Smooth muscle cell (in vitro differentiated cells): ENCODE measurements around the gene PCSK7. TPM values are rescaled to one million over a fixed set of nuclear protein-coding genes. Genes with fewer than 3 reads are reported as not detected.

Source experiments
- DNase-seq: peaks from one replicate; lab custom pipeline; 2025; ENCODE audit not compliant: unreplicated experiment; lab: John Stamatoyannopoulos, UW
- H2AFZ ChIP-seq: fragments of 200-600 bp; sonication (generic); 2 replicates; pipeline ENCODE4 v1.6.0; 2016; ENCODE audit warnings: antibody characterized with exemption, low read depth, mild to moderate bottlenecking
- H3F3A ChIP-seq: fragments of 200-600 bp; sonication (generic); 2 replicates; pipeline ENCODE4 v1.6.0; 2017; ENCODE audit warnings: antibody characterized with exemption, low read depth
- H3K27ac ChIP-seq: fragments of 200-600 bp; sonication (generic); 2 replicates; pipeline ENCODE4 v1.5.1; 2016; ENCODE audit warnings: low read depth, mild to moderate bottlenecking
- H3K27me3 ChIP-seq: fragments of 200-600 bp; sonication (generic); 2 replicates; pipeline ENCODE4 v1.6.1; 2016; ENCODE audit warnings: low read depth, mild to moderate bottlenecking
- H3K36me3 ChIP-seq: fragments of 200-600 bp; sonication (generic); 2 replicates; pipeline ENCODE4 v1.5.1; 2016; ENCODE audit warnings: low read depth
- H3K4me1 ChIP-seq: fragments of 200-600 bp; sonication (generic); 2 replicates; pipeline ENCODE4 v1.5.1; 2016; ENCODE audit warnings: low read depth
- H3K4me2 ChIP-seq: fragments of 200-600 bp; sonication (generic); 2 replicates; pipeline ENCODE4 v1.6.0; 2016; ENCODE audit warnings: mild to moderate bottlenecking
- H3K4me3 ChIP-seq: fragments of 200-600 bp; sonication (generic); 2 replicates; pipeline ENCODE4 v1.5.1; 2016; ENCODE audit warnings: mild to moderate bottlenecking
- H3K79me2 ChIP-seq: fragments of 200-600 bp; sonication (generic); 2 replicates; pipeline ENCODE4 v1.6.0; 2016; ENCODE audit warnings: low read depth, mild to moderate bottlenecking
- H3K9ac ChIP-seq: fragments of 200-600 bp; sonication (generic); 2 replicates; pipeline ENCODE4 v1.6.0; 2016; ENCODE audit warnings: low read depth
- H3K9me3 ChIP-seq: fragments of 200-600 bp; sonication (generic); replicated peaks from 2 replicates; pipeline ENCODE4 v1.5.1; 2016; ENCODE audit warnings: low read depth
- H4K20me1 ChIP-seq: fragments of 200-600 bp; sonication (generic); 2 replicates; pipeline ENCODE4 v1.6.0; 2016; ENCODE audit warnings: low read depth
- CTCF ChIP-seq: fragments of 200-600 bp; sonication (generic); IDR thresholded peaks from 2 replicates; pipeline ENCODE4 v1.5.1; 2017; ENCODE audit warnings: borderline replicate concordance, mild to moderate bottlenecking, antibody characterized with exemption; ENCODE audit not compliant: insufficient read depth, poor library complexity, severe bottlenecking
- WGBS: methylation state at CpG from one replicate; pipeline ENCODE4 v1.1.7; 2016; ENCODE audit warnings: low lambda C conversion rate; 5-methylcytosine and 5-hydroxymethylcytosine counted together
- polyA plus RNA-seq: library from polyadenylated mRNA; unstranded; fragments of >200 nt; fragmentation: Nextera tagmentation; extraction: Ambion mirVana; gene quantifications from 2 replicates; pipeline ENCODE4 v1.2.1, GENCODE V29; 2016
- total RNA-seq: library from RNA; depleted of rRNA; stranded (reverse); fragments of >200 nt; gene quantifications from 2 replicates; pipeline ENCODE4 v1.2.3, GENCODE V29; 2014

Gene PCSK7
- total and polyA plus RNA-seq, 2 experiments from 2014 or later, result 20.8 to 23.5 TPM

- Histone ChIP-seq H3K4me1 (no peaks in the 10 kb centered on the region), H3K9ac (no peak overlapping the region)
- 95% methylated on average over 9 of the region's 9 CpGs for WGBS
These were observed 11.3 kb downstream of the PCSK7 start for GRCh38 chr11:117220568-117220967.

DNA sequence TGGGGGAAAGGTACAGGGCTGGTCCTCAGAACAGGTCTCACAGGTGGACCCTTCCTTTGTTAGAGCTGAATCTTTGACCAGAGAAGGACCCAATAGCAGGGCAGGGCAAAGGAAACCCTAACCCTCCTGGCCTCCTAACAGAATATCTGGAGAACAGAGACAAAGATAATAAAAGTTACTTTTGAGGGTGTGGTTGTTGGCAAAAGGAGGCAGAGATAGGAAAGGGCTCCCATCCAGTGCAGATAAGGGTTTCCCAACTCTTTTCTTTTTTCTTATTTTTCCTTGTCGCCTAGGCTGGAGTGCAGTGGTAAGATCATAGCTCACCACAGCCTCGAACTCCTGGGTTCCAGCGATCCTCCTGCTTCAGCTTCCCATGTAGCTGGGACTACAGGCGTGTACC, 11.9 kb downstream of the PCSK7 start:
- TF ChIP-seq CTCF, result no peak
- Histone ChIP-seq H3K79me2 (no peaks in the 10 kb centered on the region), H3K9ac (no peak overlapping the region), H4K20me1 (no peaks in the 10 kb centered on the region), H3K9me3 (no peaks in the 10 kb centered on the region), H3K4me1 (no peaks in the 10 kb centered on the region), H3K4me3 (no peak overlapping the region), H2AFZ (no peak overlapping the region), H3K27me3 (no peaks in the 10 kb centered on the region), H3K27ac (no peak overlapping the region), H3K4me2 (no peak overlapping the region), H3K36me3 (no peaks in the 10 kb centered on the region), H3F3A (peaks cover 10% of the 10 kb centered on the region)
- WGBS, result 95% methylated on average over 4 of the region's 4 CpGs
- DNase-seq, result no peak

More at GRCh38 chr11:117220568-117220967, 11.3 kb downstream of the PCSK7 start:
- no peaks in the 10 kb centered on the region for H3K79me2 ChIP-seq
- H3K9me3 ChIP-seq, result no peaks in the 10 kb centered on the region
- no peaks in the 10 kb centered on the region for H3K27me3 ChIP-seq
- H3K4me3 ChIP-seq, result no peak overlapping the region
- TF ChIP-seq CTCF, result no peak
- peaks cover 10% of the 10 kb centered on the region for H3F3A ChIP-seq
- H3K36me3 ChIP-seq, result no peaks in the 10 kb centered on the region
- H3K4me2 ChIP-seq, result no peak overlapping the region
- no peak overlapping the region for H2AFZ ChIP-seq
- DNase-seq, result no peak
- H4K20me1 ChIP-seq, result no peaks in the 10 kb centered on the region
- H3K27ac ChIP-seq, result no peak overlapping the region

- no peaks in the 10 kb centered on the region for H3K79me2 ChIP-seq
- H3K4me2 ChIP-seq, result no peak overlapping the region
- no peaks in the 10 kb centered on the region for H3K4me1 ChIP-seq
- no peak overlapping the region for H3K4me3 ChIP-seq
- WGBS, result 100% methylated on average over 8 of the region's 8 CpGs
- H2AFZ ChIP-seq, result no peak overlapping the region
- no peaks in the 10 kb centered on the region for H4K20me1 ChIP-seq
- H3K27ac ChIP-seq, result no peak overlapping the region
- peaks cover 10% of the 10 kb centered on the region for H3F3A ChIP-seq
- no peaks in the 10 kb centered on the region for H3K9me3 ChIP-seq
- no peak for DNase-seq
- TF ChIP-seq CTCF, result no peak
- no peaks in the 10 kb centered on the region for H3K27me3 ChIP-seq
- no peaks in the 10 kb centered on the region for H3K36me3 ChIP-seq
- H3K9ac ChIP-seq, result no peak overlapping the region
These were observed 12.4 kb downstream of the PCSK7 start for GRCh38 chr11:117219455-117219854.

- no peaks in the 10 kb centered on the region for H4K20me1 ChIP-seq
- DNase-seq, result no peak
- no peaks in the 10 kb centered on the region for H3K36me3 ChIP-seq
- no peak for TF ChIP-seq CTCF
- H3K27me3 ChIP-seq, result no peaks in the 10 kb centered on the region
- 97% methylated on average over 9 of the region's 9 CpGs for WGBS
- H3F3A ChIP-seq, result peaks cover 10% of the 10 kb centered on the region
- no peak overlapping the region for H3K4me3 ChIP-seq
- H3K79me2 ChIP-seq, result no peaks in the 10 kb centered on the region
- H2AFZ ChIP-seq, result no peak overlapping the region
- no peaks in the 10 kb centered on the region for H3K4me1 ChIP-seq
- H3K27ac ChIP-seq, result no peak overlapping the region
- no peak overlapping the region for H3K9ac ChIP-seq
- no peak overlapping the region for H3K4me2 ChIP-seq
- H3K9me3 ChIP-seq, result no peaks in the 10 kb centered on the region
These were observed 12.9 kb downstream of the PCSK7 start for GRCh38 chr11:117219001-117219400.
